ENCODE results near the gene IL23R.

The IL23R gene

DNA sequence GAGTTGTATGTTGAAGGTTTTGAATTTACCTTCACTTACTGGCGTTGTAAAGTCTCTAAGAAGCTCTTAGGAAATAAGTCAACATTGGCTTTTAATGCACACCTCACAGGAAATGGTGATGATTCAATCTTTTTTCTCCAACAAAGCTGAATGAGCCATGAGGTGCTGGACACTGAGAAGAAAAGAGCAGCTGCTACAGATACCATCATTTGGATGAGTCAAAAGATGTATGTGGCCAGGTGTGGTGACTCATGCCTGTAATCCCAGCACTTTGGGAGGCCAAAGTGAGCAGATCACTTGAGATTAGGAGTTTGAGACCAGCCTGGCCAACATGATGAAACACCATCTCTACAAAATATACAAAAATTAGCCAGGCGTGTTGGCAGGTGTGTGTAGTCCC lies 3.3 kb upstream of the IL23R start:
- Histone ChIP-seq H3K27ac (no peak overlapping the region), H3K4me3 (no peak overlapping the region), H3K9me3 (ENCODE audit: low read depth, low read length) (no peaks in the 10 kb centered on the region), H3K9ac (ENCODE audit: insufficient read length) (no peak overlapping the region), H3K36me3 (ENCODE audit: insufficient read depth, low read length) (no peaks in the 10 kb centered on the region)
- TF ChIP-seq EZH2 (IDR thresholded peaks at IDR 0.05) (no peak), FOXP2 (optimal IDR thresholded peaks at IDR 0.05; ENCODE audit: control extremely low read depth, extremely low read length, insufficient read depth) (no peak), POLR2AphosphoS5 (IDR thresholded peaks at IDR 0.05; ENCODE audit: borderline replicate concordance, low read depth, low read length) (no peak)
- no peak for DNase-seq (ENCODE audit: low read depth, low spot score)

GRCh38 chr1:67165468-67166041 lies 699 bp upstream of the IL23R start:
- no peak for TF ChIP-seq POLR2AphosphoS5 (IDR thresholded peaks at IDR 0.05; ENCODE audit: borderline replicate concordance, low read depth, low read length)
- no peak for TF ChIP-seq EZH2 (IDR thresholded peaks at IDR 0.05)
- TF ChIP-seq FOXP2 (optimal IDR thresholded peaks at IDR 0.05; ENCODE audit: control extremely low read depth, extremely low read length, insufficient read depth): no peak
- Histone ChIP-seq H3K9me3 (ENCODE audit: low read depth, low read length) (no peaks in the 10 kb centered on the region), H3K4me3 (no peak overlapping the region), H3K36me3 (ENCODE audit: insufficient read depth, low read length) (no peaks in the 10 kb centered on the region), H3K9ac (ENCODE audit: insufficient read length) (no peak overlapping the region), H3K27ac (no peak overlapping the region)
- no peak for DNase-seq (ENCODE audit: low read depth, low spot score)

GRCh38 chr1:67169496-67169895 lies 3.2 kb downstream of the IL23R start:
- no peak for TF ChIP-seq EZH2 (IDR thresholded peaks at IDR 0.05)
- no peak for TF ChIP-seq FOXP2 (optimal IDR thresholded peaks at IDR 0.05; ENCODE audit: control extremely low read depth, extremely low read length, insufficient read depth)
- TF ChIP-seq POLR2AphosphoS5 (IDR thresholded peaks at IDR 0.05; ENCODE audit: borderline replicate concordance, low read depth, low read length): no peak
- Histone ChIP-seq H3K36me3 (ENCODE audit: insufficient read depth, low read length) (no peaks in the 10 kb centered on the region), H3K9ac (ENCODE audit: insufficient read length) (no peak overlapping the region), H3K27ac (no peak overlapping the region), H3K9me3 (ENCODE audit: low read depth, low read length) (no peaks in the 10 kb centered on the region), H3K4me3 (no peak overlapping the region)
- DNase-seq (ENCODE audit: low read depth, low spot score): no peak

GRCh38 chr1:67169932-67170331 lies 3.7 kb downstream of the IL23R start:
- H3K36me3 ChIP-seq (ENCODE audit: insufficient read depth, low read length): no peaks in the 10 kb centered on the region
- H3K27ac ChIP-seq: no peak overlapping the region
- no peak overlapping the region for H3K9ac ChIP-seq (ENCODE audit: insufficient read length)
- TF ChIP-seq POLR2AphosphoS5 (IDR thresholded peaks at IDR 0.05; ENCODE audit: borderline replicate concordance, low read depth, low read length): no peak
- TF ChIP-seq EZH2 (IDR thresholded peaks at IDR 0.05): no peak
- no peak for TF ChIP-seq FOXP2 (optimal IDR thresholded peaks at IDR 0.05; ENCODE audit: control extremely low read depth, extremely low read length, insufficient read depth)
- H3K4me3 ChIP-seq: no peak overlapping the region
- H3K9me3 ChIP-seq (ENCODE audit: low read depth, low read length): no peaks in the 10 kb centered on the region
- no peak for DNase-seq (ENCODE audit: low read depth, low spot score)

- H3K36me3 ChIP-seq (ENCODE audit: insufficient read depth, low read length): no peaks in the 10 kb centered on the region
- no peak overlapping the region for H3K27ac ChIP-seq
- H3K9me3 ChIP-seq (ENCODE audit: low read depth, low read length): no peaks in the 10 kb centered on the region
- no peak overlapping the region for H3K4me3 ChIP-seq
- DNase-seq (ENCODE audit: low read depth, low spot score): no peak
- TF ChIP-seq EZH2 (IDR thresholded peaks at IDR 0.05) (no peak), POLR2AphosphoS5 (IDR thresholded peaks at IDR 0.05; ENCODE audit: borderline replicate concordance, low read depth, low read length) (no peak), FOXP2 (optimal IDR thresholded peaks at IDR 0.05; ENCODE audit: control extremely low read depth, extremely low read length, insufficient read depth) (no peak)
- H3K9ac ChIP-seq (ENCODE audit: insufficient read length): no peak overlapping the region
Observed at GRCh38 chr1:67170751-67171573, 4.7 kb downstream of the IL23R start.

DNA sequence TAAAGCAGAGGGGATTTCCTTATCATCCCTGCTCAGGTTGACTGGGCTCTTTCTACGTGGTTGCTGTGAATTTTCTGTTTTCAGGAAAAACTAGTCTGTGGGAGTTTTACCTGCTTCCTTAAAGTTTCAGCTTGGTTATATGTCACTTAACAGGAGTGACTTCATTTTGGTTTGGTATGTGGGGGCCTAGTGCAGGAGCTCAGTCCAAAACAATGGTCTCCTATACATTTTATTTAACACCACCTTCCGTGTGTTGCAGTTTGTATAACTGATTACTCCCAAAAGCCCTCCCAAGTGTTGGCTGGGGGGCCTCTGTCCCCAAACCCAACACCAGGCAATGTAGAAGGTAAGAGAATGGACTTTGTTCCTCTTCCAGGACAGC lies 5.3 kb downstream of the IL23R start:
- no peak overlapping the region for H3K27ac ChIP-seq
- no peak overlapping the region for H3K4me3 ChIP-seq
- no peaks in the 10 kb centered on the region for H3K36me3 ChIP-seq (ENCODE audit: insufficient read depth, low read length)
- H3K9ac ChIP-seq (ENCODE audit: insufficient read length): no peak overlapping the region
- H3K9me3 ChIP-seq (ENCODE audit: low read depth, low read length): no peaks in the 10 kb centered on the region
- no peak for DNase-seq (ENCODE audit: low read depth, low spot score)
- TF ChIP-seq FOXP2 (optimal IDR thresholded peaks at IDR 0.05; ENCODE audit: control extremely low read depth, extremely low read length, insufficient read depth): no peak
- no peak for TF ChIP-seq EZH2 (IDR thresholded peaks at IDR 0.05)
- no peak for TF ChIP-seq POLR2AphosphoS5 (IDR thresholded peaks at IDR 0.05; ENCODE audit: borderline replicate concordance, low read depth, low read length)

- TF ChIP-seq POLR2AphosphoS5 (IDR thresholded peaks at IDR 0.05; ENCODE audit: borderline replicate concordance, low read depth, low read length): no peak
- TF ChIP-seq FOXP2 (optimal IDR thresholded peaks at IDR 0.05; ENCODE audit: control extremely low read depth, extremely low read length, insufficient read depth): no peak
- no peak for TF ChIP-seq EZH2 (IDR thresholded peaks at IDR 0.05)
- DNase-seq (ENCODE audit: low read depth, low spot score): no peak
- Histone ChIP-seq H3K36me3 (ENCODE audit: insufficient read depth, low read length) (no peaks in the 10 kb centered on the region), H3K9ac (ENCODE audit: insufficient read length) (no peak overlapping the region), H3K9me3 (ENCODE audit: low read depth, low read length) (no peaks in the 10 kb centered on the region), H3K4me3 (no peak overlapping the region), H3K27ac (no peak overlapping the region)
Observed at GRCh38 chr1:67171978-67172377, 5.7 kb downstream of the IL23R start.

DNA sequence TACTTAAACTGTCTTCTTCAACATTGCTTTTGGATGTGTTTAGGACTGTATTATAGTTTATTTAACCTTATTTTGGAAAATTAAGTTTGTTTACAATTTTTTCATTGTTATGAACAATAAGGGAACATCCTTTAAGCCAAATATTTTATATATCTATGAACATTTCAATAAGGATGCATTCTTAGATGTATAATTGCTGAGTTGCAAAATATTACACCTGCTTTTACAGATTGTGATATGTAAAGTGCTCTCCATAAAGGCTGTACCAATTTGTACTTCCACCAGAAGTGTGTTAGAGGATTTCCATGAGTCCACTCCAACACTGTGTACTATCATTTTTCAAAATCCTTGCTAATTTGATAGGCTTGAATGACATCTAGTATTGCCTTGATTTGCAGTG lies 7.7 kb downstream of the IL23R start:
- no peak for TF ChIP-seq POLR2AphosphoS5 (IDR thresholded peaks at IDR 0.05; ENCODE audit: borderline replicate concordance, low read depth, low read length)
- TF ChIP-seq EZH2 (IDR thresholded peaks at IDR 0.05): no peak
- no peak for TF ChIP-seq FOXP2 (optimal IDR thresholded peaks at IDR 0.05; ENCODE audit: control extremely low read depth, extremely low read length, insufficient read depth)
- H3K36me3 ChIP-seq (ENCODE audit: insufficient read depth, low read length): no peaks in the 10 kb centered on the region
- no peaks in the 10 kb centered on the region for H3K9me3 ChIP-seq (ENCODE audit: low read depth, low read length)
- no peak overlapping the region for H3K4me3 ChIP-seq
- DNase-seq (ENCODE audit: low read depth, low spot score): no peak
- no peak overlapping the region for H3K27ac ChIP-seq
- H3K9ac ChIP-seq (ENCODE audit: insufficient read length): no peak overlapping the region
